Measurements from ENCODE around the gene KRT8. TPM values are rescaled to one million over a fixed set of nuclear protein-coding genes. Genes with fewer than 3 reads are reported as not detected.

The KRT8 gene
- total RNA-seq, 1 experiment from 2014 or later, result 179 TPM

GRCh38 chr12:52951640-52952039, 46.8 kb upstream of the KRT8 start:
- ChIA-PET POLR2A (interaction anchor here (0.6 to 10.0 kb wide), 8 partner anchors 16 to 708 kb away, joined by 3 to 159 read pairs (median 4); partner anchors contain the start of genes EIF4B and KRT8), CTCF (interaction anchor here (0.6 to 4.2 kb wide), 9 partner anchors 20 to 807 kb away, joined by 3 to 28 read pairs (median 5); partner anchors contain the start of gene KRT8)
- Mint-ChIP-seq H3K36me3 (ENCODE audit: insufficient read depth, unreplicated experiment) (peaks cover 38% of the 10 kb centered on the region), H3K27me3 (ENCODE audit: insufficient read depth, unreplicated experiment) (no peaks in the 10 kb centered on the region), H3K27ac (ENCODE audit: low read depth, unreplicated experiment) (no peak overlapping the region), H3K4me3 (ENCODE audit: unreplicated experiment) (peak overlapping the region; percentile 50), H3K9me3 (ENCODE audit: unreplicated experiment) (no peaks in the 10 kb centered on the region), H3K4me1 (ENCODE audit: insufficient read depth, unreplicated experiment) (peaks cover 38% of the 10 kb centered on the region)
- BruUV-seq (replicated peaks), result no TSS peak
- no peak for TF ChIP-seq CTCF (IDR thresholded peaks at IDR 0.05; ENCODE audit: unreplicated experiment)
- intact Hi-C loops (cut with micrococcal nuclease), result loop anchor here (1.0 to 2.0 kb wide), 2 partner anchors 19 to 66 kb away; no protein-coding TSS in a partner anchor
- DNase-seq (ENCODE audit: unreplicated experiment), result no peak

- Mint-ChIP-seq H3K27ac (ENCODE audit: low read depth, unreplicated experiment) (peak overlapping the region; percentile 36), H3K4me3 (ENCODE audit: unreplicated experiment) (peak overlapping the region; percentile 95), H3K27me3 (ENCODE audit: insufficient read depth, unreplicated experiment) (no peaks in the 10 kb centered on the region), H3K36me3 (ENCODE audit: insufficient read depth, unreplicated experiment) (peaks cover 38% of the 10 kb centered on the region), H3K9me3 (ENCODE audit: unreplicated experiment) (no peaks in the 10 kb centered on the region), H3K4me1 (ENCODE audit: insufficient read depth, unreplicated experiment) (peaks cover 42% of the 10 kb centered on the region)
- DNase-seq (ENCODE audit: unreplicated experiment), result no peak
- POLR2A ChIA-PET, result interaction anchor here (0.7 to 10.0 kb wide), 12 partner anchors 12 to 428 kb away, joined by 3 to 159 read pairs (median 4); partner anchors contain the start of genes EIF4B and KRT8
- no TSS peak for BruUV-seq (replicated peaks)
- intact Hi-C loops (cut with micrococcal nuclease), result loop anchor here (2.0 kb wide), 1 partner anchor 20 kb away; no protein-coding TSS in a partner anchor
- TF ChIP-seq CTCF (IDR thresholded peaks at IDR 0.05; ENCODE audit: unreplicated experiment), result no peak
- CTCF ChIA-PET, result interaction anchor here (0.8 to 4.2 kb wide), 7 partner anchors 20 to 67 kb away, joined by 3 to 28 read pairs (median 5); partner anchors contain the start of gene KRT8
Measured at GRCh38 chr12:52951126-52951525, 46.2 kb upstream of the KRT8 start.

- ChIA-PET CTCF (interaction anchor here (0.6 to 4.2 kb wide), 5 partner anchors 21 to 262 kb away, joined by 3 to 28 read pairs (median 16); partner anchors contain the start of gene KRT8), POLR2A (interaction anchor here (0.7 to 10.0 kb wide), 12 partner anchors 11 to 803 kb away, joined by 3 to 159 read pairs (median 6); partner anchors contain the start of genes EIF4B and KRT8)
- no TSS peak for BruUV-seq (replicated peaks)
- DNase-seq (ENCODE audit: unreplicated experiment), result no peak
- H3K4me3 Mint-ChIP-seq (ENCODE audit: unreplicated experiment), result peak overlapping the region; percentile 95
- no peaks in the 10 kb centered on the region for H3K27me3 Mint-ChIP-seq (ENCODE audit: insufficient read depth, unreplicated experiment)
- intact Hi-C loops (cut with micrococcal nuclease), result loop anchor here (2.0 kb wide), 1 partner anchor 20 kb away; no protein-coding TSS in a partner anchor
- no peaks in the 10 kb centered on the region for H3K9me3 Mint-ChIP-seq (ENCODE audit: unreplicated experiment)
- TF ChIP-seq CTCF (IDR thresholded peaks at IDR 0.05; ENCODE audit: unreplicated experiment), result no peak
- H3K4me1 Mint-ChIP-seq (ENCODE audit: insufficient read depth, unreplicated experiment), result peaks cover 48% of the 10 kb centered on the region
- H3K36me3 Mint-ChIP-seq (ENCODE audit: insufficient read depth, unreplicated experiment), result peaks cover 38% of the 10 kb centered on the region
- peak overlapping the region; percentile 36 for H3K27ac Mint-ChIP-seq (ENCODE audit: low read depth, unreplicated experiment)
Measured at GRCh38 chr12:52950553-52950952, 45.7 kb upstream of the KRT8 start.
